ENCODE data around the gene MAPK1. TPM values are rescaled to one million over a fixed set of nuclear protein-coding genes. Genes with fewer than 3 reads are reported as not detected.
"Not testable (repeated sequence)": the region's sequence is repeated elsewhere in the genome, so short reads cannot be mapped to it uniquely, and the experiment has no call there.

MAPK1 gene
- polyA plus RNA-seq, 4 donors = 106 to 146 (median 124) TPM

- not testable (repeated sequence) for DNase-seq (ENCODE audit: low read depth in 4 of 4, low spot score in 3 of 4)
Measured at GRCh38 chr22:21793716-21794115, 73.7 kb downstream of the MAPK1 start.

- DNase-seq (ENCODE audit: low read depth in 4 of 4, low spot score in 3 of 4) = no peak
Measured at GRCh38 chr22:21791635-21792625, 75.5 kb downstream of the MAPK1 start.

- DNase-seq (ENCODE audit: low read depth in 4 of 4, low spot score in 3 of 4) = not testable (repeated sequence)
Measured at GRCh38 chr22:21790849-21791610, 76.4 kb downstream of the MAPK1 start.

- DNase-seq (ENCODE audit: low read depth in 4 of 4, low spot score in 3 of 4) = no peak
Measured at GRCh38 chr22:21790359-21790758, 77.1 kb downstream of the MAPK1 start.

- not testable (repeated sequence) for DNase-seq (ENCODE audit: low read depth in 4 of 4, low spot score in 3 of 4)
Measured at GRCh38 chr22:21787565-21787964, 79.9 kb downstream of the MAPK1 start.

GRCh38 chr22:21780259-21780658 lies 87.2 kb downstream of the MAPK1 start:
- DNase-seq (ENCODE audit: low read depth in 4 of 4, low spot score in 3 of 4) = no peak

- no peak for DNase-seq (ENCODE audit: low read depth in 4 of 4, low spot score in 3 of 4)
Measured at GRCh38 chr22:21779444-21779843, 88.0 kb downstream of the MAPK1 start.

GRCh38 chr22:21778705-21779363 lies 88.6 kb downstream of the MAPK1 start:
- no peak for DNase-seq (ENCODE audit: low read depth in 4 of 4, low spot score in 3 of 4)

- DNase-seq (ENCODE audit: low read depth in 4 of 4, low spot score in 3 of 4) = no peak
Measured at GRCh38 chr22:21771631-21771976, 95.8 kb downstream of the MAPK1 start.

GRCh38 chr22:21768435-21768834 lies 99.0 kb downstream of the MAPK1 start:
- no peak for DNase-seq (ENCODE audit: low read depth in 4 of 4, low spot score in 3 of 4)

GRCh38 chr22:21766691-21767462 lies 100.6 kb downstream of the MAPK1 start:
- no peak for DNase-seq (ENCODE audit: low read depth in 4 of 4, low spot score in 3 of 4)

GRCh38 chr22:21765909-21766529 lies 101.4 kb downstream of the MAPK1 start:
- DNase-seq (ENCODE audit: low read depth in 4 of 4, low spot score in 3 of 4) = no peak

- no peak for DNase-seq (ENCODE audit: low read depth in 4 of 4, low spot score in 3 of 4)
Measured at GRCh38 chr22:21764038-21764804, 103.2 kb downstream of the MAPK1 start.

GRCh38 chr22:21762712-21763581 lies 104.5 kb downstream of the MAPK1 start:
- no peak for DNase-seq (ENCODE audit: low read depth in 4 of 4, low spot score in 3 of 4)

GRCh38 chr22:21761994-21762680 lies 105.3 kb downstream of the MAPK1 start:
- no peak for DNase-seq (ENCODE audit: low read depth in 4 of 4, low spot score in 3 of 4)

- no peak for DNase-seq (ENCODE audit: low read depth in 4 of 4, low spot score in 3 of 4)
Measured at GRCh38 chr22:21761086-21761485, 106.4 kb downstream of the MAPK1 start.

- DNase-seq (ENCODE audit: low read depth in 4 of 4, low spot score in 3 of 4) = no peak
Measured at GRCh38 chr22:21760640-21761039, 106.8 kb downstream of the MAPK1 start.

All from left renal pelvis (tissue), 4 donors.